NT2/D1 (cell line): ENCODE data around the gene HMGCR.

Source experiments
- SUZ12 ChIP-seq: IDR thresholded peaks from 2 replicates; pipeline ENCODE4 v1.6.1; 2011; ENCODE audit not compliant: insufficient read length, insufficient read depth; ENCODE audit errors: extremely low read depth
- YY1 ChIP-seq: IDR thresholded peaks from 2 replicates; pipeline ENCODE4 v1.6.1; 2011; ENCODE audit not compliant: insufficient read length, insufficient read depth

GRCh38 chr5:75330404-75330803 is 6.6 kb upstream of the HMGCR start:
- TF ChIP-seq SUZ12 (no peak), YY1 (no peak)
